ENCODE data around the gene CAPN10. TPM values are rescaled to one million over a fixed set of nuclear protein-coding genes. Genes with fewer than 3 reads are reported as not detected.

CAPN10 gene
- total RNA-seq, 4 donors from 2014 or later: 2.8 to 39.6 (median 21.6) TPM

- H3K27me3 ChIP-seq: no peaks in the 10 kb centered on the region
- H3K4me3 ChIP-seq: no peak overlapping the region
- no peaks in the 10 kb centered on the region for H3K36me3 ChIP-seq
- DNase-seq: no peak
- no peaks in the 10 kb centered on the region for H3K4me1 ChIP-seq
- no peaks in the 10 kb centered on the region for H3K9me3 ChIP-seq
- TF ChIP-seq POLR2A (IDR thresholded peaks at IDR 0.05): no peak
- TF ChIP-seq CTCF (IDR thresholded peaks at IDR 0.05): no peak
- no peak overlapping the region for H3K27ac ChIP-seq
- intact Hi-C loops (cut with DNase I; ENCODE audit: low total_unique reads): no loop called here
These were observed 57.2 kb downstream of the CAPN10 start for GRCh38 chr2:240643811-240644150.

GRCh38 chr2:240644171-240644651 is 57.7 kb downstream of the CAPN10 start:
- TF ChIP-seq POLR2A (IDR thresholded peaks at IDR 0.05) (no peak), CTCF (IDR thresholded peaks at IDR 0.05) (no peak)
- DNase-seq: peak in 1 of 2 donors; percentile 10
- intact Hi-C loops (cut with DNase I; ENCODE audit: low total_unique reads): no loop called here
- H3K27me3 ChIP-seq: no peaks in the 10 kb centered on the region
- H3K9me3 ChIP-seq: no peaks in the 10 kb centered on the region
- H3K4me1 ChIP-seq: no peaks in the 10 kb centered on the region
- H3K36me3 ChIP-seq: no peaks in the 10 kb centered on the region
- H3K4me3 ChIP-seq: no peak overlapping the region
- no peak overlapping the region for H3K27ac ChIP-seq

- H3K4me1 ChIP-seq: no peaks in the 10 kb centered on the region
- no peak overlapping the region for H3K27ac ChIP-seq
- no peaks in the 10 kb centered on the region for H3K36me3 ChIP-seq
- no peak for DNase-seq
- intact Hi-C loops (cut with DNase I; ENCODE audit: low total_unique reads): no loop called here
- TF ChIP-seq POLR2A (IDR thresholded peaks at IDR 0.05) (no peak), CTCF (IDR thresholded peaks at IDR 0.05) (no peak)
- H3K9me3 ChIP-seq: no peaks in the 10 kb centered on the region
- H3K4me3 ChIP-seq: no peak overlapping the region
- H3K27me3 ChIP-seq: no peaks in the 10 kb centered on the region
These were observed 58.3 kb downstream of the CAPN10 start for GRCh38 chr2:240644859-240645301.

- H3K4me3 ChIP-seq: no peak overlapping the region
- DNase-seq: no peak
- no peaks in the 10 kb centered on the region for H3K9me3 ChIP-seq
- intact Hi-C loops (cut with DNase I; ENCODE audit: low total_unique reads): no loop called here
- no peaks in the 10 kb centered on the region for H3K36me3 ChIP-seq
- no peaks in the 10 kb centered on the region for H3K4me1 ChIP-seq
- no peaks in the 10 kb centered on the region for H3K27me3 ChIP-seq
- H3K27ac ChIP-seq: no peak overlapping the region
- TF ChIP-seq CTCF (IDR thresholded peaks at IDR 0.05) (no peak), POLR2A (IDR thresholded peaks at IDR 0.05) (no peak)
These were observed 58.8 kb downstream of the CAPN10 start for GRCh38 chr2:240645346-240645745.

- H3K27me3 ChIP-seq: no peaks in the 10 kb centered on the region
- no peak for TF ChIP-seq CTCF (IDR thresholded peaks at IDR 0.05)
- no peak for TF ChIP-seq POLR2A (IDR thresholded peaks at IDR 0.05)
- intact Hi-C loops (cut with DNase I; ENCODE audit: low total_unique reads): no loop called here
- H3K4me1 ChIP-seq: no peaks in the 10 kb centered on the region
- no peak overlapping the region for H3K27ac ChIP-seq
- no peak overlapping the region for H3K4me3 ChIP-seq
- no peaks in the 10 kb centered on the region for H3K9me3 ChIP-seq
- H3K36me3 ChIP-seq: no peaks in the 10 kb centered on the region
- no peak for DNase-seq
These were observed 59.3 kb downstream of the CAPN10 start for GRCh38 chr2:240645801-240646175.

All from uterus (tissue), 4 donors.